ENCODE data around the gene SLC25A1. TPM values are rescaled to one million over a fixed set of nuclear protein-coding genes. Genes with fewer than 3 reads are reported as not detected.
A peak's percentile ranks its signal among the peaks of the same experiment; 100 is the strongest.

SLC25A1 gene
- total RNA-seq, 1 experiment from 2014 or later, result 151 TPM

DNA sequence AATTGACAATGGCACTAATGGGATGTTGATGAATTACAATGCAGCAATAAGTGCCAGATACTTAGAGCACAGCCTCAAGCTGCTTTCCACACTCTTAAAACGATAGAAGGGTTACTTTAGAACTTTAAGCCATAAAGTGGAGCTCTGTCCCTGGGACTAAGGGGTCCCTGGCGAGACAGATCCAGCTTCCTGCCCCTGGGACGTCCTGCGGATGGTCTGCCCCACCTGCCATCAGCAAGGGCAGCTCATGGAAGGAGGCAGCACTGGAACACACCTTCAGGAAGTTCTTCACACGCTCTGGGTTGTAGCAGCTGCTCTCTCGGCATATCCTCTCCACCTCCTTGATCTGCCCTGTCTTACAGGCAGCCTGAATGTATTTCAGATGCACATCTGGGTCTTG is 45.1 kb upstream of the SLC25A1 start:
- Histone ChIP-seq H3K14ac (ENCODE audit: insufficient read depth, low read length) (no peak overlapping the region), H3K23me2 (ENCODE audit: insufficient read length, low read depth, low read length, poor library complexity, severe bottlenecking) (no peaks in the 10 kb centered on the region), H3K27ac (ENCODE audit: insufficient read length, low read depth, low read length) (no peak overlapping the region), H3K4ac (ENCODE audit: low read depth, low read length) (no peak overlapping the region), H3K56ac (ENCODE audit: insufficient read length, low read depth, low read length) (no peak overlapping the region), H2AFZ (ENCODE audit: low read length) (no peak overlapping the region), H3K79me2 (ENCODE audit: insufficient read depth, low read length) (no peaks in the 10 kb centered on the region), H3K23ac (ENCODE audit: insufficient read length, low read depth, low read length) (no peak overlapping the region), H2BK120ac (ENCODE audit: low read depth, low read length, poor library complexity, severe bottlenecking) (no peak overlapping the region), H2BK20ac (ENCODE audit: low read depth, low read length, poor library complexity, severe bottlenecking) (no peak overlapping the region), H4K8ac (replicated peaks; ENCODE audit: insufficient read length, low read depth, low read length) (no peak overlapping the region), H2AK5ac (ENCODE audit: insufficient read length, low read length) (no peak overlapping the region), H3K9me3 (ENCODE audit: control insufficient read depth, low read depth, low read length) (no peaks in the 10 kb centered on the region), H4K5ac (ENCODE audit: insufficient read length, low read depth, low read length) (no peak overlapping the region), H3K18ac (ENCODE audit: insufficient read length, low read depth, low read length) (no peak overlapping the region), H3K4me1 (ENCODE audit: insufficient read depth, low read length) (no peaks in the 10 kb centered on the region), H3K9ac (ENCODE audit: extremely low read depth, insufficient read length, low read length) (no peak overlapping the region), H3K4me2 (ENCODE audit: insufficient read depth, insufficient read length, low read length) (no peak overlapping the region), H2BK12ac (ENCODE audit: insufficient read length, low read depth, low read length) (no peak overlapping the region), H3T11ph (ENCODE audit: low read length) (no peak overlapping the region), H4K91ac (ENCODE audit: insufficient read length, low read depth, low read length) (no peak overlapping the region), H2BK15ac (ENCODE audit: low read depth, low read length) (no peak overlapping the region), H2BK5ac (ENCODE audit: insufficient read length, low read length) (no peak overlapping the region), H3K27me3 (ENCODE audit: insufficient read depth, low read length) (no peaks in the 10 kb centered on the region), H4K20me1 (ENCODE audit: control insufficient read depth, insufficient read depth, insufficient read length) (no peaks in the 10 kb centered on the region), H3K79me1 (ENCODE audit: insufficient read depth, low read depth, low read length, poor library complexity, severe bottlenecking) (no peaks in the 10 kb centered on the region)
- TF ChIP-seq, protein P1, sequence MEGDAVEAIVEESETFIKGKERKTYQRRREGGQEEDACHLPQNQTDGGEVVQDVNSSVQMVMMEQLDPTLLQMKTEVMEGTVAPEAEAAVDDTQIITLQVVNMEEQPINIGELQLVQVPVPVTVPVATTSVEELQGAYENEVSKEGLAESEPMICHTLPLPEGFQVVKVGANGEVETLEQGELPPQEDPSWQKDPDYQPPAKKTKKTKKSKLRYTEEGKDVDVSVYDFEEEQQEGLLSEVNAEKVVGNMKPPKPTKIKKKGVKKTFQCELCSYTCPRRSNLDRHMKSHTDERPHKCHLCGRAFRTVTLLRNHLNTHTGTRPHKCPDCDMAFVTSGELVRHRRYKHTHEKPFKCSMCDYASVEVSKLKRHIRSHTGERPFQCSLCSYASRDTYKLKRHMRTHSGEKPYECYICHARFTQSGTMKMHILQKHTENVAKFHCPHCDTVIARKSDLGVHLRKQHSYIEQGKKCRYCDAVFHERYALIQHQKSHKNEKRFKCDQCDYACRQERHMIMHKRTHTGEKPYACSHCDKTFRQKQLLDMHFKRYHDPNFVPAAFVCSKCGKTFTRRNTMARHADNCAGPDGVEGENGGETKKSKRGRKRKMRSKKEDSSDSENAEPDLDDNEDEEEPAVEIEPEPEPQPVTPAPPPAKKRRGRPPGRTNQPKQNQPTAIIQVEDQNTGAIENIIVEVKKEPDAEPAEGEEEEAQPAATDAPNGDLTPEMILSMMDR (conservative IDR thresholded peaks at IDR 0.05), result no peak
- Mint-ChIP-seq H3K27ac (peak overlapping the region in 1 of 3 experiments; percentile 66; a peak in 2 of 7 replicates), H3K27me3 (ENCODE audit: low read depth) (no peaks in the 10 kb centered on the region), H3K36me3 (ENCODE audit: insufficient read depth in 1 of 3, low read depth in 3 of 3) (peaks cover 34 to 61% (median 55%) of the 10 kb centered on the region in 3 experiments), H3K4me3 (no peak overlapping the region), H3K4me1 (peaks cover 3 to 7% of the 10 kb centered on the region in 2 experiments), H3K9me3 (no peaks in the 10 kb centered on the region)
- DNase-seq, result no peak
- WGBS (ENCODE audit: extremely low coverage, insufficient read length, low lambda C conversion rate), result no CpG with 5 or more reads among the region's 6 CpGs

All from H9 (cell line).